ENCODE data around the gene SLIT1. TPM values are rescaled to one million over a fixed set of nuclear protein-coding genes. Genes with fewer than 3 reads are reported as not detected.
A peak's percentile ranks its signal among the peaks of the same experiment; 100 is the strongest.

The SLIT1 gene
- total RNA-seq, 1 donor from 2014 or later, result 0.40 TPM

GRCh38 chr10:96992721-96993120 is 193.0 kb downstream of the SLIT1 start:
- H3K27ac Mint-ChIP-seq, result no peak overlapping the region
- DNase-seq (ENCODE audit: low spot score in 2 of 2, unreplicated experiment in 2 of 2), result no peak
- H3K9me3 Mint-ChIP-seq, result no peaks in the 10 kb centered on the region
- peaks cover 18% of the 10 kb centered on the region for H3K4me1 Mint-ChIP-seq
- no peaks in the 10 kb centered on the region for H3K36me3 Mint-ChIP-seq
- H3K4me3 Mint-ChIP-seq, result no peak overlapping the region
- no peaks in the 10 kb centered on the region for H3K27me3 Mint-ChIP-seq (ENCODE audit: low read depth)
- TF ChIP-seq, protein P1, sequence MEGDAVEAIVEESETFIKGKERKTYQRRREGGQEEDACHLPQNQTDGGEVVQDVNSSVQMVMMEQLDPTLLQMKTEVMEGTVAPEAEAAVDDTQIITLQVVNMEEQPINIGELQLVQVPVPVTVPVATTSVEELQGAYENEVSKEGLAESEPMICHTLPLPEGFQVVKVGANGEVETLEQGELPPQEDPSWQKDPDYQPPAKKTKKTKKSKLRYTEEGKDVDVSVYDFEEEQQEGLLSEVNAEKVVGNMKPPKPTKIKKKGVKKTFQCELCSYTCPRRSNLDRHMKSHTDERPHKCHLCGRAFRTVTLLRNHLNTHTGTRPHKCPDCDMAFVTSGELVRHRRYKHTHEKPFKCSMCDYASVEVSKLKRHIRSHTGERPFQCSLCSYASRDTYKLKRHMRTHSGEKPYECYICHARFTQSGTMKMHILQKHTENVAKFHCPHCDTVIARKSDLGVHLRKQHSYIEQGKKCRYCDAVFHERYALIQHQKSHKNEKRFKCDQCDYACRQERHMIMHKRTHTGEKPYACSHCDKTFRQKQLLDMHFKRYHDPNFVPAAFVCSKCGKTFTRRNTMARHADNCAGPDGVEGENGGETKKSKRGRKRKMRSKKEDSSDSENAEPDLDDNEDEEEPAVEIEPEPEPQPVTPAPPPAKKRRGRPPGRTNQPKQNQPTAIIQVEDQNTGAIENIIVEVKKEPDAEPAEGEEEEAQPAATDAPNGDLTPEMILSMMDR (IDR thresholded peaks at IDR 0.05; ENCODE audit: unreplicated experiment), result no peak

DNA sequence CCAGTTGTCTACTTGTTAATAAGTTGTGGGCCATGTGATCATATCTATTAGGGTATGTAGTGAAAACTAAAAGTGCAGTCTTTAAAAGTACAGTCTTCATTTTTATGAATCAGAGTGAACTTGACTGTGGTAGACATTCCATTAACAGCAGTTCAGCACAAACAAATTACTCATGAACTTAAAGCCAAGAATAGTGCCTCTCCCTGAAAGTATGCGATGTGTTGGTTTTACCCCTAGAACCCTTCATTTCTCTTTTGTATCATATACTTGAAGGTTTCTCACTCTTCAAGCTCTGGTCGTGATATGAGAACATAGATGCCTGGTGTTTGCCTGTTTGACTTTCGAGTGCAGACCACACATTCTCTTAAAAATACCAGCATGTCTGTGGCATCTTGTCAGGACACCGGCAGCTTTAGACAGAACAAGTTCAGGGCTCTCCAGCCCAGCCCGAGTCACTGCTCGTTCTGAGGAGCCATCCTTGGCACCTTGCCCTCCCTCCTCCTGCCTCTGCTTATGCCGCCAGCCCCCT is 194.4 kb downstream of the SLIT1 start:
- no peak for DNase-seq (ENCODE audit: low spot score in 2 of 2, unreplicated experiment in 2 of 2)
- H3K4me1 Mint-ChIP-seq, result peaks cover 18% of the 10 kb centered on the region
- H3K27me3 Mint-ChIP-seq (ENCODE audit: low read depth), result no peaks in the 10 kb centered on the region
- H3K27ac Mint-ChIP-seq, result peak overlapping the region; percentile 13
- no peak overlapping the region for H3K4me3 Mint-ChIP-seq
- TF ChIP-seq, protein P1 (IDR thresholded peaks at IDR 0.05; ENCODE audit: unreplicated experiment), result no peak
- H3K36me3 Mint-ChIP-seq, result no peaks in the 10 kb centered on the region
- no peaks in the 10 kb centered on the region for H3K9me3 Mint-ChIP-seq

- Mint-ChIP-seq H3K4me3 (no peak overlapping the region), H3K27ac (no peak overlapping the region), H3K27me3 (ENCODE audit: low read depth) (no peaks in the 10 kb centered on the region), H3K36me3 (peaks cover 2% of the 10 kb centered on the region), H3K9me3 (no peaks in the 10 kb centered on the region), H3K4me1 (peaks cover 10% of the 10 kb centered on the region)
- TF ChIP-seq, protein P1 (IDR thresholded peaks at IDR 0.05; ENCODE audit: unreplicated experiment), result no peak
- no peak for DNase-seq (ENCODE audit: low spot score in 2 of 2, unreplicated experiment in 2 of 2)
These were observed 197.3 kb downstream of the SLIT1 start for GRCh38 chr10:96988426-96988825.

DNA sequence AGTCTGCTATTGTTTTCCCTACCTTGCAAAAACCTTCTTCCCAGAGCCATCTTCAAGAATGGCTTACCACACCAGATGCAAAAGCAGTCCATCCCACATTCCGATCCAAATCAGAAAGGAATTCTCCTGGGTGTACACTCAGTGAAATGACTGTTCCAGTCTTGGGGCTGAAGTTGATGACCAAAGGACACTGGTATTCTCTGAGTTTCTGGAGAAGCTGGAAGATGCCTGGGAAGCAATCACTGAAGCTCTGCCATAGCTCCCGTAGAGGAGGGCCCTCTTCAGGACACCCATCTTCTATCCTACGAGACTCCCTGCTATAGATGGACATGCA is 197.9 kb downstream of the SLIT1 start:
- peaks cover 10% of the 10 kb centered on the region for H3K4me1 Mint-ChIP-seq
- H3K4me3 Mint-ChIP-seq, result no peak overlapping the region
- H3K9me3 Mint-ChIP-seq, result no peaks in the 10 kb centered on the region
- H3K27me3 Mint-ChIP-seq (ENCODE audit: low read depth), result no peaks in the 10 kb centered on the region
- DNase-seq (ENCODE audit: low spot score in 2 of 2, unreplicated experiment in 2 of 2), result no peak
- no peak overlapping the region for H3K27ac Mint-ChIP-seq
- TF ChIP-seq, protein P1 (IDR thresholded peaks at IDR 0.05; ENCODE audit: unreplicated experiment), result no peak
- H3K36me3 Mint-ChIP-seq, result peaks cover 7% of the 10 kb centered on the region

- H3K36me3 Mint-ChIP-seq, result peaks cover 10% of the 10 kb centered on the region
- H3K27me3 Mint-ChIP-seq (ENCODE audit: low read depth), result no peaks in the 10 kb centered on the region
- no peaks in the 10 kb centered on the region for H3K9me3 Mint-ChIP-seq
- H3K27ac Mint-ChIP-seq, result no peak overlapping the region
- H3K4me1 Mint-ChIP-seq, result peaks cover 10% of the 10 kb centered on the region
- no peak for DNase-seq (ENCODE audit: low spot score in 2 of 2, unreplicated experiment in 2 of 2)
- TF ChIP-seq, protein P1 (IDR thresholded peaks at IDR 0.05; ENCODE audit: unreplicated experiment), result no peak
- no peak overlapping the region for H3K4me3 Mint-ChIP-seq
These were observed 198.5 kb downstream of the SLIT1 start for GRCh38 chr10:96987141-96987841.

Measured in mesothelial cell of epicardium (in vitro differentiated cells).